ENCODE data around the gene RABGAP1L.

Gene RABGAP1L

DNA sequence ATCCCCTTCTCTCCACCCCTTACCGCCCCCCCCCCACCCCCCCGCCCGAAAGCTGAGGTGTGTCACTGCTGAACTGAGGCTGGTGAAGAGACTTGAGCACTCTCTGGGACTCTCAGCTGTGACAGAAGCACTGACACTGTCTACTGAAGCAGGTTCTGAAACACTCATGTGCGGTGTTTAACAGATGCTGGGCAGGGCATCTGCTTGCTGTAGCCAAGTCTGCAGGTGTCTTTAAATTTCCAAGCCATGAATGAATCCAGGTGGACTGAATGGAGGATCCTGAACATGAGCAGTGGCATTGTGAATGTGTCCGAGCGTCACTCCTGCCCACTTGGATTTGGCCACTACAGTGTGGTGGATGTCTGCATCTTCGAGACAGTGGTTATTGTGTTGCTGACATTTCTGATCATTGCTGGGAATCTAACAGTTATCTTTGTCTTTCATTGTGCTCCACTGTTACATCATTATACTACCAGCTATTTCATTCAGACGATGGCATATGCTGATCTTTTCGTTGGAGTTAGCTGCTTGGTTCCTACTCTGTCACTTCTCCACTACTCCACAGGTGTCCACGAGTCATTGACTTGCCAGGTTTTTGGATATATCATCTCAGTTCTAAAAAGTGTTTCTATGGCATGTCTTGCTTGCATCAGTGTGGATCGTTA, 288.7 kb downstream of the RABGAP1L start, which contains the start of gene GPR52:
TSS of gene GPR52 (plus strand) at position 99 of the 665 bp plus-strand sequence. CDS start at position 247, 148 bp downstream.
- Histone ChIP-seq H4K20me1 (ENCODE audit: insufficient read depth) (no peaks in the 10 kb centered on the region), H2AFZ (ENCODE audit: low read depth) (no peak within 1 kb of the TSS), H3K36me3 (ENCODE audit: insufficient read depth) (no peaks in the 10 kb centered on the region), H3K4me1 (ENCODE audit: low read depth, poor library complexity, severe bottlenecking) (no peaks in the 10 kb centered on the region), H3K4me2 (no peak within 1 kb of the TSS), H3K27ac (no peak within 1 kb of the TSS), H3K4me3 (IDR thresholded peaks at IDR 0.05; ENCODE audit: insufficient read depth, low read depth, low read length) (no peak within 1 kb of the TSS), H3K79me2 (ENCODE audit: insufficient read depth, low read depth) (no peaks in the 10 kb centered on the region), H3K9ac (no peak within 1 kb of the TSS), H3K27me3 (ENCODE audit: insufficient read depth, low read depth) (no peaks in the 10 kb centered on the region)
- TF ChIP-seq, protein P1, sequence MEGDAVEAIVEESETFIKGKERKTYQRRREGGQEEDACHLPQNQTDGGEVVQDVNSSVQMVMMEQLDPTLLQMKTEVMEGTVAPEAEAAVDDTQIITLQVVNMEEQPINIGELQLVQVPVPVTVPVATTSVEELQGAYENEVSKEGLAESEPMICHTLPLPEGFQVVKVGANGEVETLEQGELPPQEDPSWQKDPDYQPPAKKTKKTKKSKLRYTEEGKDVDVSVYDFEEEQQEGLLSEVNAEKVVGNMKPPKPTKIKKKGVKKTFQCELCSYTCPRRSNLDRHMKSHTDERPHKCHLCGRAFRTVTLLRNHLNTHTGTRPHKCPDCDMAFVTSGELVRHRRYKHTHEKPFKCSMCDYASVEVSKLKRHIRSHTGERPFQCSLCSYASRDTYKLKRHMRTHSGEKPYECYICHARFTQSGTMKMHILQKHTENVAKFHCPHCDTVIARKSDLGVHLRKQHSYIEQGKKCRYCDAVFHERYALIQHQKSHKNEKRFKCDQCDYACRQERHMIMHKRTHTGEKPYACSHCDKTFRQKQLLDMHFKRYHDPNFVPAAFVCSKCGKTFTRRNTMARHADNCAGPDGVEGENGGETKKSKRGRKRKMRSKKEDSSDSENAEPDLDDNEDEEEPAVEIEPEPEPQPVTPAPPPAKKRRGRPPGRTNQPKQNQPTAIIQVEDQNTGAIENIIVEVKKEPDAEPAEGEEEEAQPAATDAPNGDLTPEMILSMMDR (conservative IDR thresholded peaks at IDR 0.05; ENCODE audit: low read depth, low read length): no peak

DNA sequence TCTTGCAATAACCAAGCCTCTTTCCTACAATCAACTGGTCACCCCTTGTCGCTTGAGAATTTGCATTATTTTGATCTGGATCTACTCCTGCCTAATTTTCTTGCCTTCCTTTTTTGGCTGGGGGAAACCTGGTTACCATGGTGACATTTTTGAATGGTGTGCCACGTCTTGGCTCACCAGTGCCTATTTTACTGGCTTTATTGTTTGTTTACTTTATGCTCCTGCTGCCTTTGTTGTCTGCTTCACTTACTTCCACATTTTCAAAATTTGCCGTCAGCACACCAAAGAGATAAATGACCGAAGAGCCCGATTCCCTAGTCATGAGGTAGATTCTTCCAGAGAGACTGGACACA, 289.2 kb downstream of the RABGAP1L start:
- H3K79me2 ChIP-seq (ENCODE audit: insufficient read depth, low read depth): no peaks in the 10 kb centered on the region
- no peaks in the 10 kb centered on the region for H3K36me3 ChIP-seq (ENCODE audit: insufficient read depth)
- no peaks in the 10 kb centered on the region for H4K20me1 ChIP-seq (ENCODE audit: insufficient read depth)
- TF ChIP-seq, protein P1 (conservative IDR thresholded peaks at IDR 0.05; ENCODE audit: low read depth, low read length): no peak
- H3K9ac ChIP-seq: no peak overlapping the region
- no peak overlapping the region for H3K4me3 ChIP-seq (IDR thresholded peaks at IDR 0.05; ENCODE audit: insufficient read depth, low read depth, low read length)
- no peaks in the 10 kb centered on the region for H3K27me3 ChIP-seq (ENCODE audit: insufficient read depth, low read depth)
- no peak overlapping the region for H2AFZ ChIP-seq (ENCODE audit: low read depth)
- H3K4me2 ChIP-seq: no peak overlapping the region
- no peak overlapping the region for H3K27ac ChIP-seq
- H3K4me1 ChIP-seq (ENCODE audit: low read depth, poor library complexity, severe bottlenecking): no peaks in the 10 kb centered on the region

DNA sequence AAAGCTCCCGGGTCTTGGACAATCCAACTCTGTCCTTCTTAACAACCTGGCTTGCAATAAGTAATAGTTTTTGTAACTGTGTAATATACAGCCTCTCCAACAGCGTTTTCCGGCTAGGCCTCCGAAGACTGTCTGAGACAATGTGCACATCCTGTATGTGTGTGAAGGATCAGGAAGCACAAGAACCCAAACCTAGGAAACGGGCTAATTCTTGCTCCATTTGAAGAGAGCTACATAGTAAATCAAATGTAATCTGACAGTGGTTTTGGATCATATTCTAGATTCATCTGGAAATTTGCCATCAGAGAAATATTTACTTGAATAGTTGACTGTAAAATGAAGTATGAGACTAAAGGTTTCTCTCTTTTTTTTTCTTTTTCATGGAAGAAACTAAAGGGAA, 289.7 kb downstream of the RABGAP1L start:
- Histone ChIP-seq H3K27me3 (ENCODE audit: insufficient read depth, low read depth) (no peaks in the 10 kb centered on the region), H2AFZ (ENCODE audit: low read depth) (no peak overlapping the region), H3K4me1 (ENCODE audit: low read depth, poor library complexity, severe bottlenecking) (no peaks in the 10 kb centered on the region), H4K20me1 (ENCODE audit: insufficient read depth) (no peaks in the 10 kb centered on the region), H3K4me2 (no peak overlapping the region), H3K36me3 (ENCODE audit: insufficient read depth) (no peaks in the 10 kb centered on the region), H3K9ac (no peak overlapping the region), H3K79me2 (ENCODE audit: insufficient read depth, low read depth) (no peaks in the 10 kb centered on the region), H3K4me3 (IDR thresholded peaks at IDR 0.05; ENCODE audit: insufficient read depth, low read depth, low read length) (no peak overlapping the region), H3K27ac (no peak overlapping the region)
- TF ChIP-seq, protein P1 (conservative IDR thresholded peaks at IDR 0.05; ENCODE audit: low read depth, low read length): no peak

DNA sequence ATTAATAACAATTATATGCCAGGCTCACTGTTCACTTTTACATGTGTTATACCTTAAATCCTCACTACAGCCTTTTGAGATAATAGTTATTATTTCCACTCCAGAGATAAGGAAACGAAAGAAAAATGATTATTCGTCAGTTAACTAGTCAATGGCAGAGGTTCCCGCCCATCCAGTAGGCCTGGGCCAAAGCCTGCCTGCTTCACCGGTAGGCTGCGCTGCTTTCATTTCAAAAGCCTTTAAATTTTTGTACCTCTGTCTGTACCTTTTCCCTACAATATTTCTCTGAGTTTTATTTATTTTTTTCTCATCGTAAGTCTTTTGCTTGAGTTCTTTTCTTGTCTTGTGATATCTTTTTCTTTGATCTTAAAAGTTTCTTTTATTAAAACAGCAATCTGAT, 292.1 kb downstream of the RABGAP1L start:
- H3K27ac ChIP-seq: no peak overlapping the region
- no peak overlapping the region for H3K9ac ChIP-seq
- H3K4me1 ChIP-seq (ENCODE audit: low read depth, poor library complexity, severe bottlenecking): no peaks in the 10 kb centered on the region
- no peak overlapping the region for H3K4me2 ChIP-seq
- TF ChIP-seq, protein P1 (conservative IDR thresholded peaks at IDR 0.05; ENCODE audit: low read depth, low read length): no peak
- no peaks in the 10 kb centered on the region for H3K36me3 ChIP-seq (ENCODE audit: insufficient read depth)
- no peak overlapping the region for H3K4me3 ChIP-seq (IDR thresholded peaks at IDR 0.05; ENCODE audit: insufficient read depth, low read depth, low read length)
- no peak overlapping the region for H2AFZ ChIP-seq (ENCODE audit: low read depth)
- no peaks in the 10 kb centered on the region for H3K27me3 ChIP-seq (ENCODE audit: insufficient read depth, low read depth)
- no peaks in the 10 kb centered on the region for H3K79me2 ChIP-seq (ENCODE audit: insufficient read depth, low read depth)
- H4K20me1 ChIP-seq (ENCODE audit: insufficient read depth): no peaks in the 10 kb centered on the region
